Fibroblast of upper back skin (primary cell): Measurements from ENCODE around the gene SLC16A12.
"Not testable (repeated sequence)": the region's sequence is repeated elsewhere in the genome, so short reads cannot be mapped to it uniquely, and the experiment has no call there.

ENCODE experiments used
- DNase-seq: peaks from one replicate; pipeline ENCODE4 v3.0.0-alpha.2; 2013

Gene SLC16A12

GRCh38 chr10:89547853-89548513 is 12.6 kb upstream of the SLC16A12 start:
- no peak for DNase-seq

- DNase-seq: not testable (repeated sequence)
Measured at GRCh38 chr10:89546651-89547050, 11.3 kb upstream of the SLC16A12 start.

- DNase-seq: no peak
Measured at GRCh38 chr10:89543841-89544240, 8.4 kb upstream of the SLC16A12 start.

GRCh38 chr10:89540420-89540949 is 5.1 kb upstream of the SLC16A12 start:
- DNase-seq: peak; percentile 60

GRCh38 chr10:89537364-89537763 is 2.0 kb upstream of the SLC16A12 start:
- no peak for DNase-seq

GRCh38 chr10:89536013-89536354 is 590 bp upstream of the SLC16A12 start:
- DNase-seq: no peak

- no peak for DNase-seq
Measured at GRCh38 chr10:89534826-89535166, 598 bp downstream of the SLC16A12 start.

GRCh38 chr10:89532476-89532875 is 2.9 kb downstream of the SLC16A12 start:
- no peak for DNase-seq

- DNase-seq: no peak
Measured at GRCh38 chr10:89531359-89531758, 4.0 kb downstream of the SLC16A12 start.

GRCh38 chr10:89529711-89530110 is 5.7 kb downstream of the SLC16A12 start:
- peak; percentile 45 for DNase-seq

GRCh38 chr10:89526358-89526757 is 9.0 kb downstream of the SLC16A12 start:
- DNase-seq: no peak

GRCh38 chr10:89525556-89525955 is 9.8 kb downstream of the SLC16A12 start:
- no peak for DNase-seq

GRCh38 chr10:89524279-89524678 is 11.1 kb downstream of the SLC16A12 start:
- no peak for DNase-seq

- DNase-seq: no peak
Measured at GRCh38 chr10:89523274-89523673, 12.1 kb downstream of the SLC16A12 start.

- DNase-seq: no peak
Measured at GRCh38 chr10:89522463-89522862, 12.9 kb downstream of the SLC16A12 start.

- DNase-seq: no peak
Measured at GRCh38 chr10:89521368-89521767, 14.0 kb downstream of the SLC16A12 start.

GRCh38 chr10:89520706-89521105 is 14.7 kb downstream of the SLC16A12 start:
- no peak for DNase-seq

GRCh38 chr10:89518876-89519842 is 16.2 kb downstream of the SLC16A12 start:
- peak; percentile 93 for DNase-seq

- no peak for DNase-seq
Measured at GRCh38 chr10:89518108-89518507, 17.3 kb downstream of the SLC16A12 start.

GRCh38 chr10:89516149-89516832 is 19.1 kb downstream of the SLC16A12 start:
- DNase-seq: peak; percentile 88

- DNase-seq: peak; percentile 98
Measured at GRCh38 chr10:89515031-89515841, 20.2 kb downstream of the SLC16A12 start.

GRCh38 chr10:89513206-89513605 is 22.2 kb downstream of the SLC16A12 start:
- no peak for DNase-seq
